ENCODE measurements around the gene CFAP46. TPM values are rescaled to one million over a fixed set of nuclear protein-coding genes. Genes with fewer than 3 reads are reported as not detected.

Gene CFAP46
- total and polyA plus RNA-seq, 2 experiments from 2014 or later: 3.1 to 5.4 TPM

GRCh38 chr10:132859084-132859855 is 83.1 kb downstream of the CFAP46 start (continued):
- TF ChIP-seq, protein P1, sequence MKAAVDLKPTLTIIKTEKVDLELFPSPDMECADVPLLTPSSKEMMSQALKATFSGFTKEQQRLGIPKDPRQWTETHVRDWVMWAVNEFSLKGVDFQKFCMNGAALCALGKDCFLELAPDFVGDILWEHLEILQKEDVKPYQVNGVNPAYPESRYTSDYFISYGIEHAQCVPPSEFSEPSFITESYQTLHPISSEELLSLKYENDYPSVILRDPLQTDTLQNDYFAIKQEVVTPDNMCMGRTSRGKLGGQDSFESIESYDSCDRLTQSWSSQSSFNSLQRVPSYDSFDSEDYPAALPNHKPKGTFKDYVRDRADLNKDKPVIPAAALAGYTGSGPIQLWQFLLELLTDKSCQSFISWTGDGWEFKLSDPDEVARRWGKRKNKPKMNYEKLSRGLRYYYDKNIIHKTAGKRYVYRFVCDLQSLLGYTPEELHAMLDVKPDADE (IDR thresholded peaks at IDR 0.05): no peak
- no peak for TF ChIP-seq EZH2 (IDR thresholded peaks at IDR 0.05; ENCODE audit: low read depth, unreplicated experiment)
- no peak for TF ChIP-seq EZH2phosphoT487 (IDR thresholded peaks at IDR 0.05; ENCODE audit: unreplicated experiment)
- TF ChIP-seq, protein P2, sequence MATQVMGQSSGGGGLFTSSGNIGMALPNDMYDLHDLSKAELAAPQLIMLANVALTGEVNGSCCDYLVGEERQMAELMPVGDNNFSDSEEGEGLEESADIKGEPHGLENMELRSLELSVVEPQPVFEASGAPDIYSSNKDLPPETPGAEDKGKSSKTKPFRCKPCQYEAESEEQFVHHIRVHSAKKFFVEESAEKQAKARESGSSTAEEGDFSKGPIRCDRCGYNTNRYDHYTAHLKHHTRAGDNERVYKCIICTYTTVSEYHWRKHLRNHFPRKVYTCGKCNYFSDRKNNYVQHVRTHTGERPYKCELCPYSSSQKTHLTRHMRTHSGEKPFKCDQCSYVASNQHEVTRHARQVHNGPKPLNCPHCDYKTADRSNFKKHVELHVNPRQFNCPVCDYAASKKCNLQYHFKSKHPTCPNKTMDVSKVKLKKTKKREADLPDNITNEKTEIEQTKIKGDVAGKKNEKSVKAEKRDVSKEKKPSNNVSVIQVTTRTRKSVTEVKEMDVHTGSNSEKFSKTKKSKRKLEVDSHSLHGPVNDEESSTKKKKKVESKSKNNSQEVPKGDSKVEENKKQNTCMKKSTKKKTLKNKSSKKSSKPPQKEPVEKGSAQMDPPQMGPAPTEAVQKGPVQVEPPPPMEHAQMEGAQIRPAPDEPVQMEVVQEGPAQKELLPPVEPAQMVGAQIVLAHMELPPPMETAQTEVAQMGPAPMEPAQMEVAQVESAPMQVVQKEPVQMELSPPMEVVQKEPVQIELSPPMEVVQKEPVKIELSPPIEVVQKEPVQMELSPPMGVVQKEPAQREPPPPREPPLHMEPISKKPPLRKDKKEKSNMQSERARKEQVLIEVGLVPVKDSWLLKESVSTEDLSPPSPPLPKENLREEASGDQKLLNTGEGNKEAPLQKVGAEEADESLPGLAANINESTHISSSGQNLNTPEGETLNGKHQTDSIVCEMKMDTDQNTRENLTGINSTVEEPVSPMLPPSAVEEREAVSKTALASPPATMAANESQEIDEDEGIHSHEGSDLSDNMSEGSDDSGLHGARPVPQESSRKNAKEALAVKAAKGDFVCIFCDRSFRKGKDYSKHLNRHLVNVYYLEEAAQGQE (IDR thresholded peaks at IDR 0.05; ENCODE audit: unreplicated experiment): no peak
- no peak for TF ChIP-seq CREB1 (CRISPR knock-in tag; IDR thresholded peaks at IDR 0.05; ENCODE audit: low read depth)
- no peak for TF ChIP-seq JUNB (IDR thresholded peaks at IDR 0.05; ENCODE audit: unreplicated experiment)

- ATAC-seq (peak; percentile 56), DNase-seq (ENCODE audit: low spot score) (peak; percentile 24)
- H3K4me1 Mint-ChIP-seq: peaks cover 15% of the 10 kb centered on the region
Measured at GRCh38 chr10:132858121-132859081, 84.0 kb downstream of the CFAP46 start.

More at GRCh38 chr10:132858121-132859081, 84.0 kb downstream of the CFAP46 start:
- Histone ChIP-seq H3K79me2 (replicated peaks; ENCODE audit: insufficient read depth) (no peaks in the 10 kb centered on the region), H4K20me1 (replicated peaks; ENCODE audit: insufficient read depth) (no peaks in the 10 kb centered on the region), H3K27me3 (ENCODE audit: insufficient read depth) (no peaks in the 10 kb centered on the region), H3K4me1 (ENCODE audit: insufficient read depth) (no peaks in the 10 kb centered on the region), H3K4me3 (no peak overlapping the region), H3K36me3 (ENCODE audit: insufficient read depth) (no peaks in the 10 kb centered on the region), H3K4me2 (no peak overlapping the region), H3F3A (replicated peaks; ENCODE audit: low read depth) (no peaks in the 10 kb centered on the region), H2AFZ (no peak overlapping the region), H3K9me2 (ENCODE audit: insufficient read depth) (no peaks in the 10 kb centered on the region), H3K27ac (ENCODE audit: low read depth) (no peak overlapping the region)
- Mint-ChIP-seq H3K27ac (no peak overlapping the region), H3K27me3 (ENCODE audit: insufficient read depth, low read depth, poor library complexity) (no peaks in the 10 kb centered on the region), H3K9me3 (no peaks in the 10 kb centered on the region), H3K4me3 (no peak overlapping the region), H3K36me3 (ENCODE audit: low read depth) (peaks cover 3% of the 10 kb centered on the region; the same call in 1 of the 3 replicates)
- TF ChIP-seq, protein P1 (IDR thresholded peaks at IDR 0.05): no peak
